Ovary (tissue), 9 donors: ENCODE measurements around the gene TMEM270. TPM values are rescaled to one million over a fixed set of nuclear protein-coding genes. Genes with fewer than 3 reads are reported as not detected.
"Not testable (repeated sequence)": the region's sequence is repeated elsewhere in the genome, so short reads cannot be mapped to it uniquely, and the experiment has no call there.

Experiments used
- DNase-seq, 5 donors: peaks; one replicate each; pipeline ENCODE4 v3.0.0-alpha.2; 2019 to 2020
- H3K27ac ChIP-seq, 2 donors: fragments of 200-600 bp; one replicate each; pipeline versions ENCODE4 v1.5.1 to v1.8.0; 2019 to 2022
- H3K27me3 ChIP-seq: fragments of 200-600 bp; one replicate; pipeline ENCODE4 v1.8.0; 2022
- H3K36me3 ChIP-seq: fragments of 200-600 bp; sonication (generic); one replicate; pipeline ENCODE4 v1.5.1; 2019
- H3K4me1 ChIP-seq: one replicate; pipeline ENCODE4 v1.8.1; 2013; ENCODE audit warnings: mild to moderate bottlenecking, moderate library complexity; ENCODE audit not compliant: insufficient read depth
- H3K4me3 ChIP-seq: fragments of 200-600 bp; sonication (generic); one replicate; pipeline ENCODE4 v1.5.1; 2017
- H3K9me3 ChIP-seq, 2 donors: fragments of 200-600 bp in 1 of 2; sonication (generic) in 1 of 2; one replicate each; pipeline versions ENCODE4 v1.5.1 to v1.8.1; 2013 to 2019; ENCODE audit warnings: mild to moderate bottlenecking in 1 of 2, moderate library complexity in 1 of 2
- CTCF ChIP-seq, 3 donors: fragments of 450-650 bp in 2 of 3; fragments of 200-600 bp in 1 of 3; IDR thresholded peaks; one replicate each; pipeline versions ENCODE4 v1.5.1 to v1.8.0; 2016 to 2022; ENCODE audit warnings: antibody characterized with exemption in 3 of 3, mild to moderate bottlenecking in 1 of 3
- EP300 ChIP-seq: sonication (generic); formaldehyde crosslinking; IDR thresholded peaks from one replicate; pipeline ENCODE4 v1.6.1; 2017; ENCODE audit warnings: antibody characterized with exemption
- POLR2A ChIP-seq: fragments of 450-650 bp; IDR thresholded peaks from one replicate; pipeline ENCODE4 v1.6.1; 2017; ENCODE audit warnings: antibody characterized with exemption, mild to moderate bottlenecking, moderate library complexity
- WGBS, 3 donors: extraction: QIAGEN DNeasy Blood & Tissue Kit in 1 of 3; methylation state at CpG; one replicate each; pipeline versions ENCODE4 v1.1.5 to v1.1.7; 2013 to 2017; 5-methylcytosine and 5-hydroxymethylcytosine counted together
- intact Hi-C, 4 donors: fragments of 100-400 bp; cut with DNase I; formaldehyde crosslinking; loops; one replicate each; pipeline versions ENCODE4 v1.11.0 to v1.15.1; 2022 to 2023
- polyA plus RNA-seq, 2 donors: library from polyadenylated mRNA; stranded (reverse); fragments of 200-250 nt in 1 of 2; fragments of 350-450 nt in 1 of 2; fragmentation: Illumina TruSeq in 1 of 2; extraction: RNeasy Lipid Tissue Mini Kit (QIAGEN cat#74804) in 1 of 2; gene quantifications; one replicate each; pipeline ENCODE4 v1.2.3, GENCODE V29; 2013 to 2014
- total RNA-seq, 7 donors: library from RNA; depleted of rRNA in 2 of 7; stranded (reverse); fragments of >200 nt in 2 of 7; fragmentation: NEBNext Ultra II Directional in 3 of 7; extraction: Animal tissue kit (Norgen Biotek cat#: 25700) in 3 of 7; gene quantifications; one replicate each; pipeline versions ENCODE4 v1.1.0 to v1.2.4, GENCODE V29; 2016 to 2023
- donor health status: DM: no; HTN: no; CAD: no; lungs with moderate emphysema.
- donor health status: DM: no; HTN: no; CAD: no.
- donor health status: Bipolar disorder and iron deficiency.
- donor health status: DM: yes; HTN: yes; CAD: no.
- donor health status: DM: no; HTN: no; CAD: no.
- donor health status: DM: yes; HTN: yes; CAD: no.

The TMEM270 gene
- total and polyA plus RNA-seq, 9 donors: 0.34 TPM; not detected in 8

GRCh38 chr7:73834626-73835191 lies 26.2 kb upstream of the TMEM270 start:
- no peak for DNase-seq
- Histone ChIP-seq H3K4me1 (peaks cover 8% of the 10 kb centered on the region), H3K27ac (no peak overlapping the region), H3K36me3 (no peaks in the 10 kb centered on the region), H3K4me3 (no peak overlapping the region), H3K27me3 (no peaks in the 10 kb centered on the region), H3K9me3 (no peaks in the 10 kb centered on the region)
- TF ChIP-seq EP300 (no peak), POLR2A (no peak), CTCF (IDR thresholded peaks at IDR 0.05) (no peak)
- intact Hi-C loops: no loop called here
- 85 to 96% (median 89%) methylated on average over 10 to 11 of the region's 11 CpGs for WGBS, 3 donors

GRCh38 chr7:73837167-73837566 lies 23.8 kb upstream of the TMEM270 start:
- H3K27ac ChIP-seq, intact Hi-C loops, H3K36me3 ChIP-seq, H3K27me3 ChIP-seq, H3K4me3 ChIP-seq, DNase-seq, H3K9me3 ChIP-seq, H3K4me1 ChIP-seq: not testable (repeated sequence)

GRCh38 chr7:73838642-73839041 lies 22.3 kb upstream of the TMEM270 start:
- WGBS, 3 donors: 73 to 79% (median 74%) methylated on average over 6 of the region's 6 CpGs
- Histone ChIP-seq H3K4me3 (no peak overlapping the region), H3K27me3 (no peaks in the 10 kb centered on the region), H3K9me3 (no peaks in the 10 kb centered on the region), H3K36me3 (no peaks in the 10 kb centered on the region), H3K4me1 (no peaks in the 10 kb centered on the region), H3K27ac (no peak overlapping the region)
- intact Hi-C loops: no loop called here
- DNase-seq: no peak
- TF ChIP-seq CTCF (IDR thresholded peaks at IDR 0.05): no peak
- TF ChIP-seq EP300: no peak
- no peak for TF ChIP-seq POLR2A

- H3K36me3 ChIP-seq: no peaks in the 10 kb centered on the region
- intact Hi-C loops: no loop called here
- no peaks in the 10 kb centered on the region for H3K4me1 ChIP-seq
- no peak overlapping the region for H3K4me3 ChIP-seq
- WGBS, 3 donors: 81 to 86% (median 82%) methylated on average over 7 of the region's 7 CpGs
- no peak for DNase-seq
- no peak overlapping the region for H3K27ac ChIP-seq
- TF ChIP-seq CTCF (IDR thresholded peaks at IDR 0.05) (no peak), POLR2A (no peak), EP300 (no peak)
- no peaks in the 10 kb centered on the region for H3K27me3 ChIP-seq
- no peaks in the 10 kb centered on the region for H3K9me3 ChIP-seq
Observed at GRCh38 chr7:73839290-73839689, 21.7 kb upstream of the TMEM270 start.

GRCh38 chr7:73839743-73840714 lies 20.9 kb upstream of the TMEM270 start:
- Histone ChIP-seq H3K36me3 (no peaks in the 10 kb centered on the region), H3K4me3 (no peak overlapping the region), H3K9me3 (no peaks in the 10 kb centered on the region), H3K4me1 (no peaks in the 10 kb centered on the region), H3K27ac (no peak overlapping the region), H3K27me3 (no peaks in the 10 kb centered on the region)
- no peak for DNase-seq
- intact Hi-C loops: loop anchor here in 2 of 4 donors (10.0 kb wide), 2 partner anchors 105 to 745 kb away; partner anchors contain the start of gene ABHD11 (in 1 of the 2)
- TF ChIP-seq EP300 (no peak), CTCF (IDR thresholded peaks at IDR 0.05) (no peak), POLR2A (no peak)
- 88 to 91% (median 90%) methylated on average over 22 of the region's 22 CpGs for WGBS, 3 donors
